ENCODE data around the gene DGKD.

DNA sequence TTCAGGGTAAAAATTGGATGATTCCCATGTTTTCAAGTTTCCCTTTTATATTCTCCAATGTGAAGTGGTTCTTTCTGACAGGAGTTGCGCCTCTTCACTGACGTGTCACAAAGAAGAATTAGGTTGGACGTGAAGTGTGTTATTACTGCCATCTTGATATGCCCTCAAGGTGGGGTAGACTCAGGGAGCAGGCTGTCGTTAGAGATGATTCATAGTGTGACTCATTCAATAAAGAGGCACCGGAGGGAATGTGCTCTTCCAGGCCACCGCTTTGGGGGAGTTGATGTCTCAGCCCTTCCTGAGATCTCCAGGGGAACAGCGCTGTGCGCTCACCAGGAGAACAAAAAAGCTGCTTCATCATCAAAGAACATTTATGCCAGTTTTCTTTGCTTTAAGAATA, 3.6 kb upstream of the DGKD start:
- TF ChIP-seq, protein P1, sequence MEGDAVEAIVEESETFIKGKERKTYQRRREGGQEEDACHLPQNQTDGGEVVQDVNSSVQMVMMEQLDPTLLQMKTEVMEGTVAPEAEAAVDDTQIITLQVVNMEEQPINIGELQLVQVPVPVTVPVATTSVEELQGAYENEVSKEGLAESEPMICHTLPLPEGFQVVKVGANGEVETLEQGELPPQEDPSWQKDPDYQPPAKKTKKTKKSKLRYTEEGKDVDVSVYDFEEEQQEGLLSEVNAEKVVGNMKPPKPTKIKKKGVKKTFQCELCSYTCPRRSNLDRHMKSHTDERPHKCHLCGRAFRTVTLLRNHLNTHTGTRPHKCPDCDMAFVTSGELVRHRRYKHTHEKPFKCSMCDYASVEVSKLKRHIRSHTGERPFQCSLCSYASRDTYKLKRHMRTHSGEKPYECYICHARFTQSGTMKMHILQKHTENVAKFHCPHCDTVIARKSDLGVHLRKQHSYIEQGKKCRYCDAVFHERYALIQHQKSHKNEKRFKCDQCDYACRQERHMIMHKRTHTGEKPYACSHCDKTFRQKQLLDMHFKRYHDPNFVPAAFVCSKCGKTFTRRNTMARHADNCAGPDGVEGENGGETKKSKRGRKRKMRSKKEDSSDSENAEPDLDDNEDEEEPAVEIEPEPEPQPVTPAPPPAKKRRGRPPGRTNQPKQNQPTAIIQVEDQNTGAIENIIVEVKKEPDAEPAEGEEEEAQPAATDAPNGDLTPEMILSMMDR (IDR thresholded peaks at IDR 0.05; ENCODE audit: insufficient read depth, low read depth, low read length): no peak
- no peak for TF ChIP-seq EZH2 (IDR thresholded peaks at IDR 0.05; ENCODE audit: insufficient read depth, low read length)
